ENCODE results near the gene GSTO2. TPM values are rescaled to one million over a fixed set of nuclear protein-coding genes. Genes with fewer than 3 reads are reported as not detected.

The GSTO2 gene
- total and polyA plus RNA-seq, 2 of the 4 experiments (the other 2 are of a cell fraction), result 1.4 to 2.3 TPM

- Histone ChIP-seq H3K23ac (ENCODE audit: low read depth, low read length) (no peak overlapping the region), H4K20me1 (ENCODE audit: insufficient read depth, low read length) (peaks cover 12% of the 10 kb centered on the region), H2BK15ac (ENCODE audit: low read depth, low read length) (no peak overlapping the region), H2AK5ac (ENCODE audit: low read depth, low read length) (peak overlapping the region; percentile 26; the same call in 1 of the 2 replicates), H3K4me2 (ENCODE audit: low read depth, low read length) (no peak overlapping the region), H3K36me3 (ENCODE audit: control insufficient read depth, insufficient read depth, low read length) (peaks cover 2% of the 10 kb centered on the region; the same call in 1 of the 2 replicates), H2BK120ac (ENCODE audit: low read depth, low read length) (no peak overlapping the region), H3K14ac (replicated peaks; ENCODE audit: low read depth, low read length) (0 out of 2 replicates have a peak overlapping the region, but pooled peaks have one; percentile 11), H2AFZ (replicated peaks; ENCODE audit: low read length, poor library complexity) (no peak overlapping the region), H3K18ac (ENCODE audit: low read depth, low read length) (no peak overlapping the region), H4K91ac (ENCODE audit: insufficient read depth, low read depth, low read length) (no peak overlapping the region; the same call in 1 of the 2 replicates), H3K56ac (ENCODE audit: extremely low read depth, insufficient read depth, low read length) (no peak overlapping the region), H3K9ac (ENCODE audit: low read depth, low read length) (no peak overlapping the region), H4K5ac (ENCODE audit: low read depth, low read length) (no peak overlapping the region), H2BK20ac (ENCODE audit: low read depth, low read length) (no peak overlapping the region), H3K27ac (ENCODE audit: insufficient read depth, low read length) (no peak overlapping the region), H3K4ac (ENCODE audit: low read depth, low read length) (peak overlapping the region; percentile 13; the same call in 1 of the 2 replicates), H3K4me1 (ENCODE audit: control insufficient read depth, insufficient read depth, low read length) (peaks cover 13% of the 10 kb centered on the region), H3K4me3 (ENCODE audit: insufficient read depth, low read depth, low read length) (no peak overlapping the region), H4K8ac (ENCODE audit: low read depth in 2 of 2, low read length in 2 of 2) (no peak overlapping the region), H2BK5ac (ENCODE audit: low read depth, low read length, poor library complexity, severe bottlenecking) (no peak overlapping the region), H3K79me1 (ENCODE audit: low read depth in 1 of 2, low read length in 2 of 2) (peaks cover 3 to 42% of the 10 kb centered on the region in 2 experiments; a peak in 3 of 4 replicates), H3K9me1 (ENCODE audit: insufficient read depth, low read length) (peaks cover 22% of the 10 kb centered on the region; the same call in 1 of the 2 replicates), H3K27me3 (ENCODE audit: control insufficient read depth, insufficient read depth, low read length) (no peaks in the 10 kb centered on the region), H3K9me3 (ENCODE audit: control insufficient read depth, insufficient read depth, low read length) (no peaks in the 10 kb centered on the region), H2AK9ac (replicated peaks; ENCODE audit: low read depth, low read length, poor library complexity) (no peak overlapping the region)
- BruUV-seq (replicated peaks), result no TSS peak
- intact Hi-C loops (cut with micrococcal nuclease) (loop anchor here (1.0 kb wide), 2 partner anchors 33 to 45 kb away; partner anchors contain the start of gene ITPRIP), in situ Hi-C loops (cut with MboI; ENCODE audit: low sequenced_read_pairs) (no loop called here), dilution Hi-C loops (cut with HindIII; ENCODE audit: low sequenced_read_pairs, unreplicated experiment) (no loop called here)
- ChIA-PET CTCF (interaction anchor here (1.2 to 2.0 kb wide), 8 partner anchors 9 to 46 kb away, joined by 3 to 9 read pairs (median 5); no protein-coding TSS in a partner anchor), POLR2A (ENCODE audit: unreplicated experiment) (no interaction called here)
- TF ChIP-seq ELK1 (IDR thresholded peaks at IDR 0.05; ENCODE audit: borderline replicate concordance, low read depth, low read length), result no peak
- TF ChIP-seq USF2 (IDR thresholded peaks at IDR 0.05; ENCODE audit: low read depth, low read length), result no peak
- no peak for TF ChIP-seq MAZ (IDR thresholded peaks at IDR 0.05; ENCODE audit: borderline replicate concordance, low read depth, low read length)
- no peak for TF ChIP-seq RCOR1 (IDR thresholded peaks at IDR 0.05; ENCODE audit: insufficient replicate concordance, low read length)
- TF ChIP-seq SMC3 (IDR thresholded peaks at IDR 0.05; ENCODE audit: low read depth, low read length), result no peak
- no peak for TF ChIP-seq CHD1 (IDR thresholded peaks at IDR 0.05; ENCODE audit: low read depth, low read length)
- TF ChIP-seq MAFK (IDR thresholded peaks at IDR 0.05; ENCODE audit: low read depth, low read length), result no peak
- TF ChIP-seq RAD21 (IDR thresholded peaks at IDR 0.05; ENCODE audit: low read length), result no peak
- no peak for TF ChIP-seq MXI1 (IDR thresholded peaks at IDR 0.05; ENCODE audit: borderline replicate concordance, low read depth, low read length)
- TF ChIP-seq BHLHE40 (IDR thresholded peaks at IDR 0.05; ENCODE audit: low read depth, low read length), result no peak
- no peak for TF ChIP-seq CTCF (conservative IDR thresholded peaks at IDR 0.05; ENCODE audit: low read depth, low read length)
- no peak for TF ChIP-seq CEBPB (IDR thresholded peaks at IDR 0.05; ENCODE audit: low read depth, low read length)
- no peak for TF ChIP-seq RFX5 (IDR thresholded peaks at IDR 0.05; ENCODE audit: low read depth, low read length)
- TF ChIP-seq NFE2L2 (IDR thresholded peaks at IDR 0.05; ENCODE audit: low read depth, low read length), result no peak
- no peak for TF ChIP-seq POLR2A (IDR thresholded peaks at IDR 0.05; ENCODE audit: low read depth, low read length)
- TF ChIP-seq FOS (IDR thresholded peaks at IDR 0.05; ENCODE audit: low read depth, low read length), result no peak
- DNase-seq (peak; percentile 1), ATAC-seq (ENCODE audit: low read depth) (no peak)
- 74% methylated on average over 3 of the region's 8 CpGs; no CpG with 5 or more reads in 1 of the 2 experiments for WGBS, 2 experiments (ENCODE audit: extremely low coverage in 2 of 2, insufficient read length in 1 of 2)
These were observed 35.9 kb downstream of the GSTO2 start for GRCh38 chr10:104304927-104305326.

All from IMR-90 (cell line).